ENCODE results near the gene TGFB1I1.

The TGFB1I1 gene

GRCh38 chr16:31459687-31460581, 12.0 kb upstream of the TGFB1I1 start:
- TF ChIP-seq GATA2 (IDR thresholded peaks at IDR 0.05; ENCODE audit: low read depth, low read length) (0 out of 2 replicates have a peak, but pooled peaks have one; percentile 2), GATA3 (IDR thresholded peaks at IDR 0.05; ENCODE audit: low read depth, low read length) (no peak)

- TF ChIP-seq GATA2 (IDR thresholded peaks at IDR 0.05; ENCODE audit: low read depth, low read length) (no peak), GATA3 (IDR thresholded peaks at IDR 0.05; ENCODE audit: low read depth, low read length) (no peak)
Measured at GRCh38 chr16:31460582-31461002, 11.4 kb upstream of the TGFB1I1 start.

- TF ChIP-seq GATA2 (IDR thresholded peaks at IDR 0.05; ENCODE audit: low read depth, low read length) (no peak), GATA3 (IDR thresholded peaks at IDR 0.05; ENCODE audit: low read depth, low read length) (no peak)
Measured at GRCh38 chr16:31461201-31461920, 10.6 kb upstream of the TGFB1I1 start.

- no peak for TF ChIP-seq GATA3 (IDR thresholded peaks at IDR 0.05; ENCODE audit: low read depth, low read length)
- no peak for TF ChIP-seq GATA2 (IDR thresholded peaks at IDR 0.05; ENCODE audit: low read depth, low read length)
Measured at GRCh38 chr16:31461921-31462804, 9.8 kb upstream of the TGFB1I1 start.

GRCh38 chr16:31464348-31464769, 7.6 kb upstream of the TGFB1I1 start:
- TF ChIP-seq GATA3 (IDR thresholded peaks at IDR 0.05; ENCODE audit: low read depth, low read length) (no peak), GATA2 (IDR thresholded peaks at IDR 0.05; ENCODE audit: low read depth, low read length) (no peak)

- TF ChIP-seq GATA3 (IDR thresholded peaks at IDR 0.05; ENCODE audit: low read depth, low read length) (no peak), GATA2 (IDR thresholded peaks at IDR 0.05; ENCODE audit: low read depth, low read length) (no peak)
Measured at GRCh38 chr16:31464781-31465260, 7.1 kb upstream of the TGFB1I1 start.

GRCh38 chr16:31465788-31466370, 6.1 kb upstream of the TGFB1I1 start:
- no peak for TF ChIP-seq GATA3 (IDR thresholded peaks at IDR 0.05; ENCODE audit: low read depth, low read length)
- no peak for TF ChIP-seq GATA2 (IDR thresholded peaks at IDR 0.05; ENCODE audit: low read depth, low read length)

- TF ChIP-seq GATA3 (IDR thresholded peaks at IDR 0.05; ENCODE audit: low read depth, low read length) = no peak
- TF ChIP-seq GATA2 (IDR thresholded peaks at IDR 0.05; ENCODE audit: low read depth, low read length) = no peak
Measured at GRCh38 chr16:31466381-31466841, 5.5 kb upstream of the TGFB1I1 start.

GRCh38 chr16:31467151-31467773, 4.7 kb upstream of the TGFB1I1 start:
- TF ChIP-seq GATA2 (IDR thresholded peaks at IDR 0.05; ENCODE audit: low read depth, low read length) (no peak), GATA3 (IDR thresholded peaks at IDR 0.05; ENCODE audit: low read depth, low read length) (no peak)

GRCh38 chr16:31467858-31468257, 4.1 kb upstream of the TGFB1I1 start:
- TF ChIP-seq GATA3 (IDR thresholded peaks at IDR 0.05; ENCODE audit: low read depth, low read length) = no peak
- TF ChIP-seq GATA2 (IDR thresholded peaks at IDR 0.05; ENCODE audit: low read depth, low read length) = no peak

GRCh38 chr16:31470615-31471014, 1.3 kb upstream of the TGFB1I1 start:
- TF ChIP-seq GATA2 (IDR thresholded peaks at IDR 0.05; ENCODE audit: low read depth, low read length) = no peak
- no peak for TF ChIP-seq GATA3 (IDR thresholded peaks at IDR 0.05; ENCODE audit: low read depth, low read length)

GRCh38 chr16:31471241-31471874, 594 bp upstream of the TGFB1I1 start:
- TF ChIP-seq GATA2 (IDR thresholded peaks at IDR 0.05; ENCODE audit: low read depth, low read length) (no peak), GATA3 (IDR thresholded peaks at IDR 0.05; ENCODE audit: low read depth, low read length) (no peak)
